GM12892 (cell line): ENCODE measurements around the gene OCA2.

Source experiments
- POLR2A ChIP-seq: IDR thresholded peaks from 2 replicates; pipeline ENCODE4 v1.6.1; 2011; ENCODE audit warnings: low read depth, low read length, control low read depth
- POLR2AphosphoS5 ChIP-seq: IDR thresholded peaks from 2 replicates; pipeline ENCODE4 v1.6.1; 2011; ENCODE audit warnings: low read depth, low read length, control low read depth
- TAF1 ChIP-seq: IDR thresholded peaks from 2 replicates; pipeline ENCODE4 v1.6.1; 2011; ENCODE audit warnings: low read depth, mild to moderate bottlenecking, control low read depth, low read length, borderline replicate concordance

DNA sequence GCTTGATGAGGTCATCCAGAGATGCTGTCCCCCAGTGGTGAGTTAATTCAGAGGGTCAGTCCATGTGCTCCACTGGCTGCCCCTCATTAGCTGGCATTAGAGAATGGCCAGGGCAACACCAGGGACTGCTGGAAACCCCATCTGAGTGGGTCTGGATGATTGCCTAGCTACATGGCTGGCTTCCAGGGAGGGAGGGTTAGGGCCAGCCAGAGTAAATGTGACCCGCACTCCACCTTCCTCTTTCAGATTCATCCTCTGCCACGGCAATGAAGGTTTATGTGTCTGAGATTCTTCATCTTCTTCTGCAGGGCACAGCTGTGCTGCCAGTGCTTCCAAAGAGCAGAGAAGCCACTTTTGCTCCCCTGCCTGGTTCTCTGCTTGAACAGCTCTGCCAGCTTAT is 391.9 kb downstream of the OCA2 start:
- TF ChIP-seq POLR2A = no peak
- no peak for TF ChIP-seq POLR2AphosphoS5
- TF ChIP-seq TAF1 = no peak
